ENCODE results near the gene CLCN3. TPM values are rescaled to one million over a fixed set of nuclear protein-coding genes. Genes with fewer than 3 reads are reported as not detected.
A peak's percentile ranks its signal among the peaks of the same experiment; 100 is the strongest.
"Not testable (repeated sequence)": the region's sequence is repeated elsewhere in the genome, so short reads cannot be mapped to it uniquely, and the experiment has no call there.

Gene CLCN3
- 27.0 and 44.8 TPM in 2 replicates for total RNA-seq (ENCODE audit: low replicate concordance)

DNA sequence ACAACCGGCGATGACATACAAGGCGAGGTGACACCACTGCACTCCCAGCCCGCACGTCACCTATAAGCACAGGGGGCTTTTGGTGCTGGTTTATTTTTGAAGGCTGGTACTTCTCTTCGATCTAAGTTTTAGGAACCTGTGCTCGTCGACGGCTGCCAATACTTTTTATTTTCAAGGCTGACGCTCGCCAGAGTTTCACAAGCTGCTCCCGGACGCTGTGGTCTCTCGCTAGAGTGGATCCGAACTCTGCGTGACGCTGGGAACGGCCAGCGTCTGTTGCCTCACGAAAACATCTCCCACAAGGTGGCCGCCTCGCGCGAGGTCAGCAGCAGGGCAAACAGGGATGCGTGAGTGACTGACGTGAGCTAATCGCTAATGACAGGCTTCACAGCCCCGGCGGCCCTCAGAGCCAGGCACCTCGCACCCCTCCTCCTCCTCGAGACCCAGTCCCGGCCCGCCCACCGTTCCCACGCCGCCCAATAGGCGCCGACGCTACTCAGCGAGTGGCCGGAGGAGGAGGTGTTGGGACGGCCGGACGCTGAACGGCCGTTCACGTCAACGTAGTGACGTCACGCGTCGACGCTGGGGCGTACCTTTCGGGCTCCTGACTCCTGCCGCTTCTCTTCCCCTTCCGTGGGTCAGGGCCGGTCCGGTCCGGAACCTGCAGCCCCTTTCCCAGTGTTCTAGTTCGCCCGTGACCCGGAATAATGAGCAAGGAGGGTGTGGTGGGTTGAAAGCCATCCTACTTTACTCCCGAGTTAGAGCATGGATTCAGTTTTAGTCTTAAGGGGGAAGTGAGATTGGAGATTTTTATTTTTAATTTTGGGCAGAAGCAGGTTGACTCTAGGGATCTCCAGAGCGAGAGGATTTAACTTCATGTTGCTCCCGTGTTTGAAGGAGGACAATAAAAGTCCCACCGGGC is at the start of gene CLCN3:
Gene CLCN3, plus strand, starts transcription at position 621 of the 922 bp plus-strand sequence. CDS start 15,351 bp downstream, outside the sequence.
- Histone ChIP-seq H3K27me3 (no peaks in the 10 kb centered on the region), H3K79me2 (ENCODE audit: low read depth) (peaks cover 48% of the 10 kb centered on the region), H3K9ac (peak within 1 kb of the TSS; percentile 89), H3K27ac (peak within 1 kb of the TSS; percentile 87), H3K4me1 (peaks cover 15% of the 10 kb centered on the region), H3K36me3 (no peaks in the 10 kb centered on the region), H2AFZ (replicated peaks) (peak within 1 kb of the TSS; percentile 88), H3F3A (ENCODE audit: low read depth) (peaks cover 8% of the 10 kb centered on the region), H3K4me2 (peak within 1 kb of the TSS; percentile 99), H3K9me3 (ENCODE audit: low read depth) (no peaks in the 10 kb centered on the region), H4K20me1 (ENCODE audit: low read depth) (peaks cover 3% of the 10 kb centered on the region), H3K4me3 (peak within 1 kb of the TSS; percentile 85)
- peaks cover 2% of the 10 kb centered on the region for H3K36me3 Mint-ChIP-seq
- no peaks in the 10 kb centered on the region for H3K9me3 Mint-ChIP-seq
- TF ChIP-seq EZH2phosphoT487 (IDR thresholded peaks at IDR 0.05), result no peak
- H3K4me3 Mint-ChIP-seq, result peak within 1 kb of the TSS; percentile 93
- peak within 1 kb of the TSS; percentile 97 for H3K27ac Mint-ChIP-seq
- DNase-seq (ENCODE audit: low spot score), result peak; percentile 100
- H3K27me3 Mint-ChIP-seq (ENCODE audit: insufficient read depth, low read depth), result no peaks in the 10 kb centered on the region
- H3K4me1 Mint-ChIP-seq, result peaks cover 17% of the 10 kb centered on the region

DNA sequence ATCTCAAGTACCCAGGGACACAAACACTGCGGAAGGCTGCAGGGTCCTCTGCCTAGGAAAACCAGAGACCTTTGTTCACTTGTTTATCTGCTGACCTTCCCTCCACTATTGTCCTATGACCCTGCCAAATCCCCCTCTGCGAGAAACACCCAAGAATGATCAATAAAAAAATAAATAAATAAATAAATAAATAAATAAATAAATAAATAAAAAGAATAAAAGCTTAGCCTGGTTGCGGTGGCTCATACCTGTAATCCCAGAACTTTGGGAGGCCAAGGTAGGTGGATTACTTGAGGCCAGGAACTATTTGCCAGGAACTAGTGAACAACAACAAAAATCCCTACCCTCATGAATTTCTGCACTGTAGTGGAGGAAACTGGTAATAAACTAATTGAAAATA is 49.4 kb upstream of the CLCN3 start:
- not testable (repeated sequence) for H2AFZ ChIP-seq (replicated peaks); H3K27ac ChIP-seq; H3K4me1 ChIP-seq; H3K4me2 ChIP-seq; H3K4me3 ChIP-seq; H3K4me1 Mint-ChIP-seq; H3K27me3 Mint-ChIP-seq (ENCODE audit: insufficient read depth, low read depth); H3K4me3 Mint-ChIP-seq; H3F3A ChIP-seq (ENCODE audit: low read depth); H3K9me3 Mint-ChIP-seq; H3K79me2 ChIP-seq (ENCODE audit: low read depth); H3K27ac Mint-ChIP-seq; H4K20me1 ChIP-seq (ENCODE audit: low read depth); H3K9me3 ChIP-seq (ENCODE audit: low read depth); H3K27me3 ChIP-seq; DNase-seq (ENCODE audit: low spot score); H3K9ac ChIP-seq; H3K36me3 ChIP-seq
- H3K36me3 Mint-ChIP-seq, result peaks cover 13% of the 10 kb centered on the region

DNA sequence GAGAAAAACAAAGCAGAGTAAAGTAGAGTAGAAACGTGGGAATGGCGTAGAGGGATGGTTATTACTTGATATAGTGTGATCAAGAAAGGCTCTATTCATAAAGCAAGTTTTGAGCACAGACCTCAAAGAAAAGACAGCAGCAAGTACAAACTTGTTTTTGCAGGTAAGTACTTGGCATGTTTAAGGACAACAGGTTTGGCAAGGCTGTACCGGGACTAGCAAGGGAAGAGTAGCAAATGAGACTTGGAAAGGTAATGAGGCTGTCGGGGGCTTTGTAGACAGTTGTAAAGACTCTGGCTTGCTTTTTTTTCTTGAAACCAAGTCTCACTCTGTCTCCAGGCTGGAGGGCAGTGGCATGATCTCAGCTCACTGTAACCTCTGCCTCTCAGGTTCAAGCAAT is 48.9 kb upstream of the CLCN3 start:
- H3K9me3 ChIP-seq (ENCODE audit: low read depth), result no peaks in the 10 kb centered on the region
- H3K9me3 Mint-ChIP-seq, result peaks cover 3% of the 10 kb centered on the region
- H3K27me3 Mint-ChIP-seq (ENCODE audit: insufficient read depth, low read depth), result no peaks in the 10 kb centered on the region
- no peaks in the 10 kb centered on the region for H3K79me2 ChIP-seq (ENCODE audit: low read depth)
- H4K20me1 ChIP-seq (ENCODE audit: low read depth), result no peaks in the 10 kb centered on the region
- H3K4me1 ChIP-seq, result no peaks in the 10 kb centered on the region
- no peak overlapping the region for H3K27ac Mint-ChIP-seq
- H3K9ac ChIP-seq, result no peak overlapping the region
- no peak for DNase-seq (ENCODE audit: low spot score)
- H3K4me3 ChIP-seq, result no peak overlapping the region
- H3K4me2 ChIP-seq, result no peak overlapping the region
- H3K36me3 Mint-ChIP-seq, result peaks cover 14% of the 10 kb centered on the region
- H3K36me3 ChIP-seq, result no peaks in the 10 kb centered on the region
- no peak overlapping the region for H3K4me3 Mint-ChIP-seq
- peaks cover 3% of the 10 kb centered on the region for H3F3A ChIP-seq (ENCODE audit: low read depth)
- peaks cover 4% of the 10 kb centered on the region for H3K4me1 Mint-ChIP-seq
- H2AFZ ChIP-seq (replicated peaks), result no peak overlapping the region
- H3K27me3 ChIP-seq, result no peaks in the 10 kb centered on the region
- TF ChIP-seq EZH2 (IDR thresholded peaks at IDR 0.05), result no peak
- TF ChIP-seq, protein P1, sequence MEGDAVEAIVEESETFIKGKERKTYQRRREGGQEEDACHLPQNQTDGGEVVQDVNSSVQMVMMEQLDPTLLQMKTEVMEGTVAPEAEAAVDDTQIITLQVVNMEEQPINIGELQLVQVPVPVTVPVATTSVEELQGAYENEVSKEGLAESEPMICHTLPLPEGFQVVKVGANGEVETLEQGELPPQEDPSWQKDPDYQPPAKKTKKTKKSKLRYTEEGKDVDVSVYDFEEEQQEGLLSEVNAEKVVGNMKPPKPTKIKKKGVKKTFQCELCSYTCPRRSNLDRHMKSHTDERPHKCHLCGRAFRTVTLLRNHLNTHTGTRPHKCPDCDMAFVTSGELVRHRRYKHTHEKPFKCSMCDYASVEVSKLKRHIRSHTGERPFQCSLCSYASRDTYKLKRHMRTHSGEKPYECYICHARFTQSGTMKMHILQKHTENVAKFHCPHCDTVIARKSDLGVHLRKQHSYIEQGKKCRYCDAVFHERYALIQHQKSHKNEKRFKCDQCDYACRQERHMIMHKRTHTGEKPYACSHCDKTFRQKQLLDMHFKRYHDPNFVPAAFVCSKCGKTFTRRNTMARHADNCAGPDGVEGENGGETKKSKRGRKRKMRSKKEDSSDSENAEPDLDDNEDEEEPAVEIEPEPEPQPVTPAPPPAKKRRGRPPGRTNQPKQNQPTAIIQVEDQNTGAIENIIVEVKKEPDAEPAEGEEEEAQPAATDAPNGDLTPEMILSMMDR (IDR thresholded peaks at IDR 0.05), result no peak
- TF ChIP-seq EZH2phosphoT487 (IDR thresholded peaks at IDR 0.05), result no peak
- H3K27ac ChIP-seq, result no peak overlapping the region

DNA sequence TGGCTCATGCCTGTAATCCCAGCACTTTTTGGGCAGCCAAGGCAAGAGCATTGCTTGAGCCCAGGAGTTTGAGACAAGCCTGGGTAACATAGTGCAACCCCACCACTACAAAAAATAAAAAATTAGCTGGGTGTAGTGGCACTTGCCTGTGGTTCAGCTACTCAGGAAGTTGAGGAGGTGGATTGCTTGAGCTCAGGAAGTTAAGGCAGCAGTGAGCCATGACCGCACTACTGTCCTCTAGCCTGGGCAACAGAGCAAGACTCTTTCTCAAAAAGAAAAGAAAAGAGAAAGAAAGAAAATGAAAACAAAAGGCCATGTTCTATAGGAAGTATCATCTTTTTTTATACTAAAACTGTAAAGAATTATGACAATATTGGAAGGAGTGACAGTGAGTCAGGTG is 46.5 kb upstream of the CLCN3 start:
- no peaks in the 10 kb centered on the region for H3F3A ChIP-seq (ENCODE audit: low read depth)
- H4K20me1 ChIP-seq (ENCODE audit: low read depth), result no peaks in the 10 kb centered on the region
- no peak overlapping the region for H3K4me3 ChIP-seq
- Mint-ChIP-seq H3K36me3 (peaks cover 14% of the 10 kb centered on the region), H3K4me3 (no peak overlapping the region), H3K27ac (no peak overlapping the region), H3K27me3 (ENCODE audit: insufficient read depth, low read depth) (no peaks in the 10 kb centered on the region), H3K4me1 (peaks cover 4% of the 10 kb centered on the region), H3K9me3 (peaks cover 3% of the 10 kb centered on the region)
- H3K79me2 ChIP-seq (ENCODE audit: low read depth), result no peaks in the 10 kb centered on the region
- no peaks in the 10 kb centered on the region for H3K9me3 ChIP-seq (ENCODE audit: low read depth)
- H3K4me2 ChIP-seq, result no peak overlapping the region
- H3K27me3 ChIP-seq, result no peaks in the 10 kb centered on the region
- no peak overlapping the region for H3K9ac ChIP-seq
- H3K27ac ChIP-seq, result no peak overlapping the region
- H3K36me3 ChIP-seq, result no peaks in the 10 kb centered on the region
- no peaks in the 10 kb centered on the region for H3K4me1 ChIP-seq
- DNase-seq (ENCODE audit: low spot score), result no peak
- TF ChIP-seq, protein P1 (IDR thresholded peaks at IDR 0.05), result no peak
- no peak for TF ChIP-seq EZH2phosphoT487 (IDR thresholded peaks at IDR 0.05)
- TF ChIP-seq EZH2 (IDR thresholded peaks at IDR 0.05), result no peak
- no peak overlapping the region for H2AFZ ChIP-seq (replicated peaks)
